H1 (cell line): Measurements from ENCODE around the gene ENTPD1.

Source experiments
- CBX8 ChIP-seq: fragments of 300-800, 300-1000 bp; sonication (generic); IDR thresholded peaks from 2 replicates; pipeline ENCODE4 v1.7.1; 2016; ENCODE audit warnings: low read depth, low read length, borderline replicate concordance
- CEBPB ChIP-seq: IDR thresholded peaks from 2 replicates; pipeline ENCODE4 v1.6.1; 2012; ENCODE audit warnings: low read depth, low read length
- CHD2 ChIP-seq: IDR thresholded peaks from 2 replicates; pipeline ENCODE4 v1.6.1; 2012; ENCODE audit warnings: low read length, improper control_type of control experiment
- CREB1 ChIP-seq: IDR thresholded peaks from 2 replicates; pipeline ENCODE4 v1.6.1; 2012; ENCODE audit warnings: inconsistent platforms
- CTCF ChIP-seq, 3 experiments: IDR thresholded peaks; 1 replicate in 2 of 3; 2 replicates in 1 of 3; pipeline versions ENCODE4 v1.5.1 to v1.6.1; 2011; ENCODE audit warnings: low read length in 3 of 3, mild to moderate bottlenecking in 3 of 3, inconsistent platforms in 2 of 3, low read depth in 1 of 3, moderate library complexity in 1 of 3; ENCODE audit not compliant: insufficient read depth in 1 of 3; ENCODE audit errors: control extremely low read depth in 1 of 3
- EZH2 ChIP-seq: fragments of 200-600 bp; sonication (generic); IDR thresholded peaks from 2 replicates; pipeline ENCODE4 v1.7.1; 2012; ENCODE audit warnings: low read depth, mild to moderate bottlenecking, moderate library complexity, low read length, inconsistent platforms; ENCODE audit not compliant: severe bottlenecking
- MAX ChIP-seq: IDR thresholded peaks from 2 replicates; pipeline ENCODE4 v1.6.1; 2012; ENCODE audit warnings: inconsistent platforms
- NRF1 ChIP-seq: IDR thresholded peaks from 2 replicates; pipeline ENCODE4 v1.6.1; 2011; ENCODE audit warnings: mild to moderate bottlenecking, low read depth, low read length, improper control_type of control experiment
- POLR2A ChIP-seq, 2 experiments: IDR thresholded peaks; 1 replicate in 1 of 2; 2 replicates in 1 of 2; pipeline ENCODE4 v1.6.1; 2011; ENCODE audit warnings: low read depth in 2 of 2, low read length in 2 of 2, mild to moderate bottlenecking in 2 of 2; ENCODE audit errors: control extremely low read depth in 1 of 2
- SP1 ChIP-seq: IDR thresholded peaks from 2 replicates; pipeline ENCODE4 v1.6.1; 2011; ENCODE audit warnings: low read depth, low read length
- TEAD4 ChIP-seq: IDR thresholded peaks from 2 replicates; pipeline ENCODE4 v1.6.1; 2012; ENCODE audit warnings: low read depth, low read length, inconsistent platforms, mixed read lengths

- TF ChIP-seq CTCF (IDR thresholded peaks at IDR 0.05; ENCODE audit: control extremely low read depth in 1 of 3, insufficient read depth in 1 of 3, low read depth in 1 of 3, low read length in 3 of 3) (no peak), CREB1 (no peak), CEBPB (no peak), MAX (peak; percentile 95), EZH2 (no peak), CBX8 (no peak), POLR2A (IDR thresholded peaks at IDR 0.05; ENCODE audit: control extremely low read depth in 1 of 2, low read depth in 2 of 2, low read length in 2 of 2) (0 out of 3 replicates have a peak, but pooled peaks of 1 of the 2 experiments have one; percentile 51), TEAD4 (peak; percentile 32; the same call in 1 of the 2 replicates), NRF1 (peak; percentile 71), SP1 (no peak), CHD2 (no peak)
Observed at GRCh38 chr10:95907456-95908253, 151.7 kb downstream of the ENTPD1 start, which contains the start of gene CC2D2B.
